Caco-2 (cell line): ENCODE measurements around the gene MKLN1. TPM values are rescaled to one million over a fixed set of nuclear protein-coding genes. Genes with fewer than 3 reads are reported as not detected.
A peak's percentile ranks its signal among the peaks of the same experiment; 100 is the strongest.

Experiments used
- BruUV-seq: library from RNA; stranded (reverse); fragments of 400-500 nt; replicated peaks from 2 replicates; lab custom pipeline; 2021; lab: Mats Ljungman, UMichigan
- CTCF ChIA-PET: fragments of 300-600 bp; sonication (Branson Sonifier 250); formaldehyde crosslinking; loops from one replicate; lab custom pipeline; 2022; ENCODE audit warnings: antibody characterized with exemption; lab: Charles Lee
- POLR2A ChIA-PET: fragments of 300-600 bp; sonication (Branson Sonifier 250); formaldehyde crosslinking; loops from one replicate; lab custom pipeline; 2022; ENCODE audit warnings: antibody characterized with exemption; lab: Charles Lee
- DNase-seq, 2 experiments: peaks; one replicate each; pipeline versions ENCODE4 v3.0.0 to v3.0.0-alpha.2; 2020 to 2022
- H3K27me3 ChIP-seq: replicated peaks from 2 replicates; pipeline ENCODE4 v1.6.0; 2011; ENCODE audit warnings: low read length; ENCODE audit not compliant: control insufficient read depth, insufficient read depth
- H3K36me3 ChIP-seq: 2 replicates; pipeline ENCODE4 v1.5.1; 2011; ENCODE audit warnings: low read length; ENCODE audit not compliant: control insufficient read depth, insufficient read depth
- H3K4me1 ChIP-seq: fragments of 250-450 bp; sonication (Bioruptor Pico); 2 replicates; pipeline ENCODE4 v1.5.1; 2020; ENCODE audit warnings: mild to moderate bottlenecking
- H3K4me3 ChIP-seq: 2 replicates; pipeline ENCODE4 v1.5.1; 2011; ENCODE audit warnings: low read depth, mild to moderate bottlenecking, control low read depth, low read length
- H3K9me3 ChIP-seq: fragments of 250-450 bp; sonication (Bioruptor Pico); 2 replicates; pipeline ENCODE4 v1.5.1; 2020; ENCODE audit warnings: mild to moderate bottlenecking, moderate library complexity
- H3K27ac Mint-ChIP-seq: one replicate; pipeline ENCODE4 v1.8.0; 2022; ENCODE audit warnings: mixed read lengths; ENCODE audit not compliant: unreplicated experiment
- H3K27me3 Mint-ChIP-seq: one replicate; pipeline ENCODE4 v1.8.0; 2022; ENCODE audit warnings: mixed read lengths; ENCODE audit not compliant: insufficient read depth, unreplicated experiment
- H3K36me3 Mint-ChIP-seq: one replicate; pipeline ENCODE4 v1.8.0; 2022; ENCODE audit warnings: mild to moderate bottlenecking, mixed read lengths; ENCODE audit not compliant: insufficient read depth, unreplicated experiment
- H3K4me1 Mint-ChIP-seq: one replicate; pipeline ENCODE4 v1.8.0; 2022; ENCODE audit warnings: low read depth, mixed read lengths; ENCODE audit not compliant: unreplicated experiment
- H3K4me3 Mint-ChIP-seq: one replicate; pipeline ENCODE4 v1.8.0; 2022; ENCODE audit warnings: mild to moderate bottlenecking, moderate library complexity, mixed read lengths; ENCODE audit not compliant: unreplicated experiment
- H3K9me3 Mint-ChIP-seq: one replicate; pipeline ENCODE4 v1.8.0; 2022; ENCODE audit warnings: mixed read lengths; ENCODE audit not compliant: unreplicated experiment
- CTCF ChIP-seq, 2 experiments: fragments of 200-600 bp in 1 of 2; IDR thresholded peaks; 1 replicate in 1 of 2; 2 replicates in 1 of 2; pipeline versions ENCODE4 v1.5.1 to v1.8.0; 2011 to 2022; ENCODE audit warnings: antibody characterized with exemption in 1 of 2, control low read depth in 1 of 2, inconsistent platforms in 1 of 2, low read depth in 1 of 2, low read length in 1 of 2, mild to moderate bottlenecking in 1 of 2, moderate library complexity in 1 of 2; ENCODE audit not compliant: insufficient read depth in 1 of 2, severe bottlenecking in 1 of 2, unreplicated experiment in 1 of 2
- intact Hi-C: fragments of 100-400 bp; cut with micrococcal nuclease; formaldehyde crosslinking; loops from one replicate; pipeline ENCODE4 v1.10.0; 2022; ENCODE audit not compliant: unreplicated experiment
- total RNA-seq: library from RNA; stranded (reverse); gene quantifications from 2 replicates; pipeline ENCODE4 v1.2.3, GENCODE V29; 2022

The MKLN1 gene
- total RNA-seq, 1 experiment from 2014 or later, result 55.6 TPM

- Histone ChIP-seq H3K4me3 (no peak overlapping the region), H3K9me3 (no peaks in the 10 kb centered on the region), H3K4me1 (peaks cover 17% of the 10 kb centered on the region), H3K36me3 (0 out of 2 replicates have a peak, but pooled peaks cover 1% of the 10 kb centered on the region), H3K27me3 (no peaks in the 10 kb centered on the region)
- POLR2A ChIA-PET, result no interaction called here
- no peak for DNase-seq
- Mint-ChIP-seq H3K9me3 (no peaks in the 10 kb centered on the region), H3K36me3 (peaks cover 91% of the 10 kb centered on the region), H3K27me3 (no peaks in the 10 kb centered on the region), H3K27ac (no peak overlapping the region), H3K4me1 (peaks cover 46% of the 10 kb centered on the region), H3K4me3 (no peak overlapping the region)
- BruUV-seq, result no TSS peak
- CTCF ChIA-PET, result interaction anchor here (1.3 kb wide), 1 partner anchor 146 kb away, joined by 6 read pairs; no protein-coding TSS in a partner anchor
- intact Hi-C loops, result loop anchor here (5.0 kb wide), 2 partner anchors 38 to 632 kb away; no protein-coding TSS in a partner anchor
- TF ChIP-seq CTCF (IDR thresholded peaks at IDR 0.05; ENCODE audit: insufficient read depth in 1 of 2, low read depth in 1 of 2, low read length in 1 of 2, severe bottlenecking in 1 of 2, unreplicated experiment in 1 of 2), result no peak
Measured at GRCh38 chr7:131509781-131510180, 182.1 kb downstream of the MKLN1 start.

- no peak for TF ChIP-seq CTCF (IDR thresholded peaks at IDR 0.05; ENCODE audit: insufficient read depth in 1 of 2, low read depth in 1 of 2, low read length in 1 of 2, severe bottlenecking in 1 of 2, unreplicated experiment in 1 of 2)
- Mint-ChIP-seq H3K27me3 (no peaks in the 10 kb centered on the region), H3K4me1 (peaks cover 42% of the 10 kb centered on the region), H3K9me3 (no peaks in the 10 kb centered on the region), H3K36me3 (peaks cover 87% of the 10 kb centered on the region), H3K27ac (peak overlapping the region; percentile 3), H3K4me3 (no peak overlapping the region)
- BruUV-seq, result no TSS peak
- ChIA-PET POLR2A (no interaction called here), CTCF (no interaction called here)
- no peak for DNase-seq
- Histone ChIP-seq H3K9me3 (no peaks in the 10 kb centered on the region), H3K27me3 (no peaks in the 10 kb centered on the region), H3K4me1 (peaks cover 19% of the 10 kb centered on the region), H3K4me3 (no peak overlapping the region), H3K36me3 (0 out of 2 replicates have a peak, but pooled peaks cover 1% of the 10 kb centered on the region)
- intact Hi-C loops, result loop anchor here (5.0 kb wide), 1 partner anchor 36 kb away; no protein-coding TSS in a partner anchor
Measured at GRCh38 chr7:131511071-131511470, 183.4 kb downstream of the MKLN1 start.

GRCh38 chr7:131511774-131512535 lies 184.3 kb downstream of the MKLN1 start:
- Histone ChIP-seq H3K27me3 (no peaks in the 10 kb centered on the region), H3K9me3 (no peaks in the 10 kb centered on the region), H3K4me3 (no peak overlapping the region), H3K4me1 (peaks cover 19% of the 10 kb centered on the region), H3K36me3 (0 out of 2 replicates have a peak, but pooled peaks cover 1% of the 10 kb centered on the region)
- ChIA-PET CTCF (interaction anchor here (1.1 kb wide), 1 partner anchor 114 kb away, joined by 3 read pairs; no protein-coding TSS in a partner anchor), POLR2A (no interaction called here)
- Mint-ChIP-seq H3K36me3 (peaks cover 81% of the 10 kb centered on the region), H3K27me3 (no peaks in the 10 kb centered on the region), H3K4me1 (peaks cover 42% of the 10 kb centered on the region), H3K4me3 (no peak overlapping the region), H3K27ac (no peak overlapping the region), H3K9me3 (no peaks in the 10 kb centered on the region)
- BruUV-seq, result no TSS peak
- TF ChIP-seq CTCF (IDR thresholded peaks at IDR 0.05; ENCODE audit: insufficient read depth in 1 of 2, low read depth in 1 of 2, low read length in 1 of 2, severe bottlenecking in 1 of 2, unreplicated experiment in 1 of 2), result no peak
- intact Hi-C loops, result loop anchor here (5.0 kb wide), 1 partner anchor 35 kb away; no protein-coding TSS in a partner anchor
- DNase-seq, result no peak
